ENCODE measurements around the gene GPR180.

GPR180 gene

DNA sequence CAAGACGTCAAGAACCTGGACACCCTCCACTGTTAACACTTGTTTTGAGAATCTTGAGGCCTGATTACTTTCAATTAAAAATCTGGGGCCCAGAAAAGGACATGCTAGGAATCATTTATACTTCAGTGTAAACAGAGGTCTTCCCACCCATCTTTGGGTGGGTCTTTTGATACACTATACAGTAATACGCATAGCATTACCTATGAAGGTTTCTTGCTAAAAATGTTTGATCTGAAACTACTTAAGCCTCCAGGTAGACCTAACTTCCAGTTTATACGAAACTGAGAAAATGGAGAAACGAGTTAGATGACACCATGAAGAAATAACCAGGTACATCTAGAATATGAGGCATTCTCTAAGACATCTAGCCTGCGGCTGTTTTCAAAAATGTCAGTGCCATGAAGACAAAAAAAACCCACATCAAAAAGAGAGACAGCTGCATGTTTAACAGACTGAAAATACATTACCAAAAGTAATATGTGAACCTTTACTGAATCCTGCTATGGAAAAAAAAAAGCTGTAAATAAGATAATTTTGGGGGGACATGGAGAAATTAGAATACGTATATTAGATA is 42.3 kb upstream of the GPR180 start:
- H3K27me3 ChIP-seq (ENCODE audit: insufficient read depth, insufficient read length) = no peaks in the 10 kb centered on the region
- H3K9me3 ChIP-seq (ENCODE audit: insufficient read depth, low read length) = no peaks in the 10 kb centered on the region
- H3K9ac ChIP-seq (ENCODE audit: insufficient read length, low read depth) = no peak overlapping the region
- DNase-seq (ENCODE audit: low read depth, low spot score) = no peak
- no peak overlapping the region for H3K4me3 ChIP-seq (ENCODE audit: insufficient read length, low read depth)
- H3K36me3 ChIP-seq (ENCODE audit: insufficient read depth, insufficient read length, low read length) = no peaks in the 10 kb centered on the region
- no peaks in the 10 kb centered on the region for H3K4me1 ChIP-seq (ENCODE audit: insufficient read depth, insufficient read length)
- TF ChIP-seq ZNF274 (IDR thresholded peaks at IDR 0.05; ENCODE audit: low read depth, low read length) = no peak
- TF ChIP-seq YY1 (IDR thresholded peaks at IDR 0.05; ENCODE audit: insufficient read depth, insufficient read length) = no peak
- no peak for TF ChIP-seq SUZ12 (IDR thresholded peaks at IDR 0.05; ENCODE audit: extremely low read depth, insufficient read depth, insufficient read length)

DNA sequence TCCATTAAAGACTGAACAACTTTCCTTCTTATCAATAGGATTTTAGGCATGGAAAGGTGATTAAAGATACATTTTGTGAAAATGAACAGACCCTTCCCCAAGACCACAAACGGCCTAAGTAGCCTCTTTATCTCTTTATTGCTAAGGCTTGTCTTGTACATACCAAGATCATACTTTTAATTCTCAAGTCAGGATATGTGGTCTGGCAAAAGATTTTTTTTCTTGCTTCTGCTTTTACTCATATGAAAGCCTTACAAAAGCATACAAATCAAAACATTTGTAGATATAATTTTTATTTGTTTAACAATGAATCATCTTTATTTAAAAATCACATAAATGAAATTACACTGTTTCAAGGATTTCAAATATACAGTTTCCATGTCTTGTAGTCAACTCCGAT is 41.5 kb upstream of the GPR180 start:
- no peak overlapping the region for H3K9ac ChIP-seq (ENCODE audit: insufficient read length, low read depth)
- H3K4me3 ChIP-seq (ENCODE audit: insufficient read length, low read depth) = no peak overlapping the region
- no peaks in the 10 kb centered on the region for H3K4me1 ChIP-seq (ENCODE audit: insufficient read depth, insufficient read length)
- TF ChIP-seq YY1 (IDR thresholded peaks at IDR 0.05; ENCODE audit: insufficient read depth, insufficient read length) (no peak), ZNF274 (IDR thresholded peaks at IDR 0.05; ENCODE audit: low read depth, low read length) (no peak), SUZ12 (IDR thresholded peaks at IDR 0.05; ENCODE audit: extremely low read depth, insufficient read depth, insufficient read length) (no peak)
- H3K27me3 ChIP-seq (ENCODE audit: insufficient read depth, insufficient read length) = no peaks in the 10 kb centered on the region
- no peaks in the 10 kb centered on the region for H3K36me3 ChIP-seq (ENCODE audit: insufficient read depth, insufficient read length, low read length)
- H3K9me3 ChIP-seq (ENCODE audit: insufficient read depth, low read length) = no peaks in the 10 kb centered on the region
- no peak for DNase-seq (ENCODE audit: low read depth, low spot score)

DNA sequence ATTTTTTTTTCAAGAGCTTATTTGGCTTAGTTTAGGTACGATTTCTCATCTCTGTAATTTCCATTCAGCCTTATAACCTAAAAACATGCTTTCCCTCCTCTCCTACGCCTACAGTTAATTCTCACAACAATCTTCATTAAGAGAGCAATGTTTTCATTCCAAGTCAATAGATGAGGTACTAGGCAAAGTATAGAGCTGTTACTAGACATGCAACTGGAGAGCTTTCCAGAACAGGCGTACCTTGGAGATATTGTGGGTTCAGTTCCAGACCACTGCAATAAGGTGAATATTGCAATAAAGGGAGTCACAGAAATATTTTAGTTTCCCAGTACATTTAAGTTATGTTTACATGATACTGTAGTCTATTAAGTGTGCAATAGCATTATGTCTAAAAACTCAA is 40.5 kb upstream of the GPR180 start:
- Histone ChIP-seq H3K27me3 (ENCODE audit: insufficient read depth, insufficient read length) (no peaks in the 10 kb centered on the region), H3K9ac (ENCODE audit: insufficient read length, low read depth) (no peak overlapping the region), H3K36me3 (ENCODE audit: insufficient read depth, insufficient read length, low read length) (no peaks in the 10 kb centered on the region), H3K4me3 (ENCODE audit: insufficient read length, low read depth) (no peak overlapping the region), H3K4me1 (ENCODE audit: insufficient read depth, insufficient read length) (no peaks in the 10 kb centered on the region), H3K9me3 (ENCODE audit: insufficient read depth, low read length) (no peaks in the 10 kb centered on the region)
- TF ChIP-seq YY1 (IDR thresholded peaks at IDR 0.05; ENCODE audit: insufficient read depth, insufficient read length) = no peak
- no peak for TF ChIP-seq ZNF274 (IDR thresholded peaks at IDR 0.05; ENCODE audit: low read depth, low read length)
- TF ChIP-seq SUZ12 (IDR thresholded peaks at IDR 0.05; ENCODE audit: extremely low read depth, insufficient read depth, insufficient read length) = no peak
- no peak for DNase-seq (ENCODE audit: low read depth, low spot score)

DNA sequence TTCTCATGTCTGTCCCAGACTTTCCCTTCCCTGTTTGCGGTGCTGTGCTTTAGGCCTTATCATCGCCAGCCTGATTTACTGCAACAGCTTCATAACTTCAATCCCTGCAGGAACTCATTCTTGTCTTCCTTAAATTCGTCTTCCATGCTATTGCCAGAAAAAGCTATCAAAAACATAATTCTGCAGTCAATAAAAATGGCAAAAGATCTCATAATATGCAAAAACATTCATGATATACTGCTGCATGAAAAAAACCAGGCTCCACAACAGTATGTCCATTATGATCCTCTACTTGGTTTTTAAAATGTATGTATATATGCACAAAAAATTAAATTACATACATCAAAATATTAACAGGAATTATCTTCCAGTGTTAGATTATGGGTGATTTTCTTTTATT is 34.1 kb upstream of the GPR180 start:
- TF ChIP-seq SUZ12 (IDR thresholded peaks at IDR 0.05; ENCODE audit: extremely low read depth, insufficient read depth, insufficient read length) (no peak), YY1 (IDR thresholded peaks at IDR 0.05; ENCODE audit: insufficient read depth, insufficient read length) (no peak), ZNF274 (IDR thresholded peaks at IDR 0.05; ENCODE audit: low read depth, low read length) (no peak)
- no peak overlapping the region for H3K9ac ChIP-seq (ENCODE audit: insufficient read length, low read depth)
- H3K4me1 ChIP-seq (ENCODE audit: insufficient read depth, insufficient read length) = no peaks in the 10 kb centered on the region
- H3K27me3 ChIP-seq (ENCODE audit: insufficient read depth, insufficient read length) = no peaks in the 10 kb centered on the region
- no peaks in the 10 kb centered on the region for H3K9me3 ChIP-seq (ENCODE audit: insufficient read depth, low read length)
- no peak overlapping the region for H3K4me3 ChIP-seq (ENCODE audit: insufficient read length, low read depth)
- DNase-seq (ENCODE audit: low read depth, low spot score) = no peak
- H3K36me3 ChIP-seq (ENCODE audit: insufficient read depth, insufficient read length, low read length) = peaks cover 33% of the 10 kb centered on the region

DNA sequence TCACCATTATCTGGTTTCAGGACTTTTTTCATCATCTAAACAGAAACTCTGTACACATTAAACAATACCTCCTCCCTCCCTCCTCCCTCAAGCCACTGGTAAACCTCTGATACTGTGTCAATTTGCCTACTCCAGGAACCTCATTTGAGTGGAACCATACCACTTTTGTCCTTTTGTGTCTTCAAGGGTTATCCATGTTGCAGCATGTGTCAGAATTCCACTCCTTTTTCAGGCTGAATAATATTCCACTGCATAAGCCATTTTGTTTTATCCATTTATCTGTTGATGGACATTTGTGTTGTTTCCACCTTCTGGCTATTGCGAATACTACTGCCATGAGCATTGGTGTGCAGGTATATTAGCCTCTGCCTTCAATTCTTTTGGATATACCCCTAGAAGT is 33.2 kb upstream of the GPR180 start:
- Histone ChIP-seq H3K27me3 (ENCODE audit: insufficient read depth, insufficient read length) (no peaks in the 10 kb centered on the region), H3K36me3 (ENCODE audit: insufficient read depth, insufficient read length, low read length) (peaks cover 41% of the 10 kb centered on the region), H3K9ac (ENCODE audit: insufficient read length, low read depth) (no peak overlapping the region), H3K4me3 (ENCODE audit: insufficient read length, low read depth) (no peak overlapping the region), H3K9me3 (ENCODE audit: insufficient read depth, low read length) (no peaks in the 10 kb centered on the region), H3K4me1 (ENCODE audit: insufficient read depth, insufficient read length) (no peaks in the 10 kb centered on the region)
- no peak for DNase-seq (ENCODE audit: low read depth, low spot score)
- no peak for TF ChIP-seq YY1 (IDR thresholded peaks at IDR 0.05; ENCODE audit: insufficient read depth, insufficient read length)
- no peak for TF ChIP-seq SUZ12 (IDR thresholded peaks at IDR 0.05; ENCODE audit: extremely low read depth, insufficient read depth, insufficient read length)
- TF ChIP-seq ZNF274 (IDR thresholded peaks at IDR 0.05; ENCODE audit: low read depth, low read length) = no peak

DNA sequence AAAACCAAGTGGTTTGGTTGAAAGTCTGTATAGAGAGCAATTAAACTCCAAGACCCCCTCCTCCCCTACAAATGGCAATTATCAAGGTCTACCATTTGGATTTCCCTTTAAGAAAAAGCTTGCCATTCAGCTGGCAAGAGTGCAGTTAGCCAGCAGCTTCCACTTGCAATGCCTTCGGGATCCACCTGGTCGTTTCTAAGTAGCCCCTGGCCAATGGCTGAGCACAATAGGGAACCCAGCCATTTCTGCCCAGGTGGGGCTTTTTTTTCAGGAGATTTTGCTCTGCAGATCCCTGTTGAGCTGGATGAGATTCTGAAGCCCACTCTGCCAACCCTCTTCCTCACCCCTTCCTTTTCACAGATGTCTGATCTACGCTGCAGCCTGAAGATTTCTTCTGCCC is 32.0 kb upstream of the GPR180 start:
- Histone ChIP-seq H3K4me1 (ENCODE audit: insufficient read depth, insufficient read length) (no peaks in the 10 kb centered on the region), H3K9ac (ENCODE audit: insufficient read length, low read depth) (no peak overlapping the region), H3K9me3 (ENCODE audit: insufficient read depth, low read length) (no peaks in the 10 kb centered on the region), H3K27me3 (ENCODE audit: insufficient read depth, insufficient read length) (no peaks in the 10 kb centered on the region), H3K36me3 (ENCODE audit: insufficient read depth, insufficient read length, low read length) (peaks cover 51% of the 10 kb centered on the region), H3K4me3 (ENCODE audit: insufficient read length, low read depth) (no peak overlapping the region)
- no peak for DNase-seq (ENCODE audit: low read depth, low spot score)
- TF ChIP-seq SUZ12 (IDR thresholded peaks at IDR 0.05; ENCODE audit: extremely low read depth, insufficient read depth, insufficient read length) = no peak
- TF ChIP-seq ZNF274 (IDR thresholded peaks at IDR 0.05; ENCODE audit: low read depth, low read length) = no peak
- TF ChIP-seq YY1 (IDR thresholded peaks at IDR 0.05; ENCODE audit: insufficient read depth, insufficient read length) = no peak

DNA sequence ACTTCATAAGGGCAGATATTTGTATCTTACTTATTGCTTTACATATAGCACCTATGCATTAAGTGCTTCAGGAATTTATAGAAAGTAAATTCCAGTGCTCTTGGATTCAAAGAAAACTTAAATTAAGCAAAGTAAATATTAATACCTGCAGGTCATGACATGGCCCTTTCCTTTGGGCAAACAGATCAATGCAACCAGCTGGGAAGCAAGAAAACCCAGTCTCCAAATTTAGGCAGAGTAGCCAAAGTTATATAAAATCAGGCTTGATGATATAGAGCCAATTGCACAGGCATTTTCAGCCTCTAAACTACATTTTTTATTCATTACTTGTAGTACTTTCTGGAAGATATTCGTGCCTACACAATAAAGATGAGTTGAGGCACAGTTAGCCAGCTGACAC is 22.6 kb upstream of the GPR180 start:
- H3K9ac ChIP-seq (ENCODE audit: insufficient read length, low read depth) = no peak overlapping the region
- no peaks in the 10 kb centered on the region for H3K27me3 ChIP-seq (ENCODE audit: insufficient read depth, insufficient read length)
- H3K4me1 ChIP-seq (ENCODE audit: insufficient read depth, insufficient read length) = no peaks in the 10 kb centered on the region
- no peaks in the 10 kb centered on the region for H3K9me3 ChIP-seq (ENCODE audit: insufficient read depth, low read length)
- peaks cover 83% of the 10 kb centered on the region for H3K36me3 ChIP-seq (ENCODE audit: insufficient read depth, insufficient read length, low read length)
- no peak for TF ChIP-seq YY1 (IDR thresholded peaks at IDR 0.05; ENCODE audit: insufficient read depth, insufficient read length)
- no peak for TF ChIP-seq SUZ12 (IDR thresholded peaks at IDR 0.05; ENCODE audit: extremely low read depth, insufficient read depth, insufficient read length)
- TF ChIP-seq ZNF274 (IDR thresholded peaks at IDR 0.05; ENCODE audit: low read depth, low read length) = no peak
- no peak for DNase-seq (ENCODE audit: low read depth, low spot score)
- H3K4me3 ChIP-seq (ENCODE audit: insufficient read length, low read depth) = no peak overlapping the region

All from NT2/D1 (cell line).